GM12878 (cell line): Measurements from ENCODE around the gene ITPRIPL2. TPM values are rescaled to one million over a fixed set of nuclear protein-coding genes. Genes with fewer than 3 reads are reported as not detected.

ENCODE experiments used
- ATAC-seq: fragments of 200-7000 bp; cut with Tn5 transposase; 3 replicates; pipeline ENCODE4 v1.9.1; 2020; ENCODE audit warnings: mild to moderate bottlenecking, moderate library complexity
- BruUV-seq: library from RNA; stranded (reverse); fragments of 400-500 nt; replicated peaks from 2 replicates; lab custom pipeline; 2021; lab: Mats Ljungman, UMichigan
- CTCF ChIA-PET: fragments of 300-600 bp; sonication (Branson Sonifier 250); formaldehyde crosslinking; extraction: SDS; loops from one replicate; lab custom pipeline; 2021; ENCODE audit warnings: inconsistent platforms; lab: Yijun Ruan, JAX
- POLR2A ChIA-PET: fragments of 350-600 bp; formaldehyde crosslinking; extraction: SDS; loops from one replicate; lab custom pipeline; 2021; ENCODE audit warnings: inconsistent platforms; lab: Charles Lee
- RAD21 ChIA-PET: fragments of 300-600 bp; sonication (Branson Sonifier 250); formaldehyde crosslinking; loops from one replicate; lab custom pipeline; 2023; ENCODE audit warnings: antibody characterized with exemption; ENCODE audit not compliant: unreplicated experiment; lab: Charles Lee
- SMC1A ChIA-PET: fragments of 300-600 bp; sonication (Branson Sonifier 250); formaldehyde crosslinking; loops from one replicate; lab custom pipeline; 2023; ENCODE audit not compliant: unreplicated experiment, uncharacterized antibody; lab: Charles Lee
- DNase-seq: peaks from one replicate; pipeline ENCODE4 v3.0.0-alpha.2; 2011; ENCODE audit warnings: low read depth, low spot score
- FAIRE-seq: peaks from 3 replicates; lab custom pipeline; 2011; peaks lifted over from hg19 to GRCh38; lab: Jason Lieb, UNC
- H2AFZ ChIP-seq: 2 replicates; pipeline ENCODE4 v1.6.0; 2011; ENCODE audit warnings: low read depth, low read length, control low read depth; ENCODE audit not compliant: control insufficient read depth
- H3K27ac ChIP-seq: 2 replicates; pipeline ENCODE4 v1.5.1; 2011; ENCODE audit warnings: control low read depth; ENCODE audit not compliant: control insufficient read depth, insufficient read depth
- H3K27me3 ChIP-seq, 2 experiments: replicated peaks in 1 of 2; 2 replicates each; pipeline versions ENCODE4 v1.6.0 to v1.6.1; 2011; ENCODE audit warnings: low read length in 1 of 2; ENCODE audit not compliant: control insufficient read depth in 2 of 2, insufficient read depth in 2 of 2
- H3K36me3 ChIP-seq, 2 experiments: 2 replicates each; pipeline ENCODE4 v1.5.1; 2011; ENCODE audit warnings: low read length in 1 of 2; ENCODE audit not compliant: control insufficient read depth in 2 of 2, insufficient read depth in 2 of 2
- H3K4me1 ChIP-seq: 2 replicates; pipeline ENCODE4 v1.6.1; 2011; ENCODE audit warnings: mild to moderate bottlenecking, low read length, moderate library complexity, mixed read lengths; ENCODE audit not compliant: control insufficient read depth, insufficient read depth
- H3K4me2 ChIP-seq: 2 replicates; pipeline ENCODE4 v1.6.0; 2011; ENCODE audit warnings: control low read depth; ENCODE audit not compliant: control insufficient read depth, insufficient read depth
- H3K4me3 ChIP-seq: fragments of 200-600 bp; sonication (generic); 2 replicates; pipeline ENCODE4 v1.5.1; 2016
- H3K79me2 ChIP-seq: 2 replicates; pipeline ENCODE4 v1.6.0; 2011; ENCODE audit warnings: low read length; ENCODE audit not compliant: control insufficient read depth, insufficient read depth
- H3K9ac ChIP-seq: 2 replicates; pipeline ENCODE4 v1.8.0; 2011; ENCODE audit warnings: low read length, control low read depth, mixed read lengths; ENCODE audit not compliant: control insufficient read depth, insufficient read depth
- H3K9me3 ChIP-seq: replicated peaks from 3 replicates; pipeline ENCODE4 v1.5.1; 2011; ENCODE audit warnings: mild to moderate bottlenecking, low read length; ENCODE audit not compliant: control insufficient read depth, insufficient read depth
- H4K20me1 ChIP-seq: 2 replicates; pipeline ENCODE4 v1.6.0; 2011; ENCODE audit not compliant: control insufficient read depth, insufficient read depth
- BRCA1 ChIP-seq: IDR thresholded peaks from 2 replicates; pipeline ENCODE4 v1.6.1; 2011; ENCODE audit warnings: low read depth, low read length, improper control_type of control experiment
- EP300 ChIP-seq, 2 experiments: fragments of 150-350 bp in 1 of 2; IDR thresholded peaks; 2 replicates each; pipeline ENCODE4 v1.6.1; 2011 to 2012; ENCODE audit warnings: low read depth in 2 of 2, low read length in 2 of 2, borderline replicate concordance in 1 of 2, improper control_type of control experiment in 1 of 2, inconsistent platforms in 1 of 2; ENCODE audit not compliant: control insufficient read depth in 1 of 2
- FOXK2 ChIP-seq: fragments of 450-650 bp; IDR thresholded peaks from 2 replicates; pipeline ENCODE4 v1.6.1; 2017; ENCODE audit warnings: mild to moderate bottlenecking, moderate library complexity
- HDGF ChIP-seq: fragments of 450-650 bp; IDR thresholded peaks from 2 replicates; pipeline ENCODE4 v1.6.1; 2016; ENCODE audit warnings: antibody characterized with exemption
- YBX1 ChIP-seq: fragments of 450-650 bp; IDR thresholded peaks from 2 replicates; pipeline ENCODE4 v1.6.1; 2016; ENCODE audit warnings: antibody characterized with exemption
- ZBTB11 ChIP-seq: fragments of 450-650 bp; formaldehyde crosslinking; IDR thresholded peaks from 2 replicates; pipeline ENCODE4 v1.5.0; 2022; ENCODE audit warnings: mild to moderate bottlenecking, missing genetic modification characterization
- WGBS: methylation state at CpG from one replicate; pipeline ENCODE4 v1.1.6; 2016; ENCODE audit warnings: low lambda C conversion rate; ENCODE audit not compliant: insufficient replicate concordance, insufficient coverage; ENCODE audit errors: missing lambda C conversion rate; 5-methylcytosine and 5-hydroxymethylcytosine counted together
- in situ Hi-C: fragments of 300-500 bp; cut with MboI; formaldehyde crosslinking; loops from 9 replicates; pipeline ENCODE4 v1.14.3; 2018; ENCODE audit warnings: mixed read lengths
- intact Hi-C: fragments of 100-400 bp; cut with micrococcal nuclease; formaldehyde crosslinking; loops from one replicate; pipeline ENCODE4 v1.14.2; 2022; ENCODE audit not compliant: unreplicated experiment
- polyA plus RNA-seq, 11 experiments: library from polyadenylated mRNA; depleted of rRNA in 4 of 11; unstranded in 6 of 11; stranded (reverse) in 5 of 11; fragments of >200 nt; fragmentation: Nextera tagmentation in 4 of 11; fragmentation: Illumina TruSeq in 1 of 11; extraction: Ambion mirVana in 4 of 11; extraction: Trizol in 1 of 11; gene quantifications; 1 replicate in 1 of 11; 2 replicates in 10 of 11; pipeline versions ENCODE4 v1.2.1 to v1.2.3, GENCODE V29; 2011 to 2016; ENCODE audit warnings: inconsistent platforms in 2 of 11, missing spikeins in 2 of 11, low read depth in 1 of 11
- total RNA-seq, 4 experiments: library from RNA; depleted of rRNA in 3 of 4; stranded (reverse); fragments of >200 nt in 3 of 4; fragmentation: Illumina TruSeq in 1 of 4; extraction: Trizol in 1 of 4; gene quantifications; 2 replicates each; pipeline versions ENCODE4 v1.2.1 to v1.2.3, GENCODE V29; 2013 to 2021
- TF ChIP-seq, protein P1 (sequence below): fragments of 450-650 bp; IDR thresholded peaks from 2 replicates; pipeline ENCODE4 v1.6.1; 2017; ENCODE audit warnings: mild to moderate bottlenecking, low read depth, inconsistent platforms; ENCODE audit not compliant: poor library complexity, severe bottlenecking
- TF ChIP-seq, protein P2 (sequence below): fragments of 450-650 bp; IDR thresholded peaks from 2 replicates; pipeline ENCODE4 v1.6.1; 2017; ENCODE audit warnings: borderline replicate concordance

The ITPRIPL2 gene
- total and polyA plus RNA-seq, 10 of the 15 experiments (the other 5 are each of a cell fraction or from before 2014, with no cell fraction given): 0.48 to 14.3 (median 3.5) TPM

- TF ChIP-seq, protein P1, sequence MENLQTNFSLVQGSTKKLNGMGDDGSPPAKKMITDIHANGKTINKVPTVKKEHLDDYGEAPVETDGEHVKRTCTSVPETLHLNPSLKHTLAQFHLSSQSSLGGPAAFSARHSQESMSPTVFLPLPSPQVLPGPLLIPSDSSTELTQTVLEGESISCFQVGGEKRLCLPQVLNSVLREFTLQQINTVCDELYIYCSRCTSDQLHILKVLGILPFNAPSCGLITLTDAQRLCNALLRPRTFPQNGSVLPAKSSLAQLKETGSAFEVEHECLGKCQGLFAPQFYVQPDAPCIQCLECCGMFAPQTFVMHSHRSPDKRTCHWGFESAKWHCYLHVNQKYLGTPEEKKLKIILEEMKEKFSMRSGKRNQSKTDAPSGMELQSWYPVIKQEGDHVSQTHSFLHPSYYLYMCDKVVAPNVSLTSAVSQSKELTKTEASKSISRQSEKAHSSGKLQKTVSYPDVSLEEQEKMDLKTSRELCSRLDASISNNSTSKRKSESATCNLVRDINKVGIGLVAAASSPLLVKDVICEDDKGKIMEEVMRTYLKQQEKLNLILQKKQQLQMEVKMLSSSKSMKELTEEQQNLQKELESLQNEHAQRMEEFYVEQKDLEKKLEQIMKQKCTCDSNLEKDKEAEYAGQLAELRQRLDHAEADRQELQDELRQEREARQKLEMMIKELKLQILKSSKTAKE: no peak
- no peak for TF ChIP-seq HDGF
- TF ChIP-seq, protein P2, sequence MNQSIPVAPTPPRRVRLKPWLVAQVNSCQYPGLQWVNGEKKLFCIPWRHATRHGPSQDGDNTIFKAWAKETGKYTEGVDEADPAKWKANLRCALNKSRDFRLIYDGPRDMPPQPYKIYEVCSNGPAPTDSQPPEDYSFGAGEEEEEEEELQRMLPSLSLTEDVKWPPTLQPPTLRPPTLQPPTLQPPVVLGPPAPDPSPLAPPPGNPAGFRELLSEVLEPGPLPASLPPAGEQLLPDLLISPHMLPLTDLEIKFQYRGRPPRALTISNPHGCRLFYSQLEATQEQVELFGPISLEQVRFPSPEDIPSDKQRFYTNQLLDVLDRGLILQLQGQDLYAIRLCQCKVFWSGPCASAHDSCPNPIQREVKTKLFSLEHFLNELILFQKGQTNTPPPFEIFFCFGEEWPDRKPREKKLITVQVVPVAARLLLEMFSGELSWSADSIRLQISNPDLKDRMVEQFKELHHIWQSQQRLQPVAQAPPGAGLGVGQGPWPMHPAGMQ: no peak
Measured at GRCh38 chr16:19073863-19074262, 39.9 kb upstream of the ITPRIPL2 start (continued).

GRCh38 chr16:19075511-19075910 lies 38.3 kb upstream of the ITPRIPL2 start:
- Histone ChIP-seq H3K36me3 (no peaks in the 10 kb centered on the region; a peak in 2 of 4 replicates), H2AFZ (no peak overlapping the region), H3K4me1 (no peaks in the 10 kb centered on the region), H3K9ac (no peak overlapping the region), H3K4me2 (no peak overlapping the region), H4K20me1 (no peaks in the 10 kb centered on the region), H3K27ac (no peak overlapping the region), H3K4me3 (no peak overlapping the region), H3K9me3 (no peaks in the 10 kb centered on the region), H3K79me2 (no peaks in the 10 kb centered on the region), H3K27me3 (no peaks in the 10 kb centered on the region)
- SMC1A ChIA-PET: no interaction called here
- DNase-seq (no peak), FAIRE-seq (no peak), ATAC-seq (no peak)
- no TSS peak for BruUV-seq
- RAD21 ChIA-PET: no interaction called here
- CTCF ChIA-PET: no interaction called here
- TF ChIP-seq BRCA1: no peak
- TF ChIP-seq ZBTB11: no peak
- TF ChIP-seq YBX1: no peak
- no peak for TF ChIP-seq FOXK2
- no peak for TF ChIP-seq EP300 (IDR thresholded peaks at IDR 0.05; ENCODE audit: borderline replicate concordance in 1 of 2, control insufficient read depth in 1 of 2, low read depth in 2 of 2, low read length in 2 of 2)
- intact Hi-C loops (no loop called here), in situ Hi-C loops (no loop called here)
- POLR2A ChIA-PET: no interaction called here
- WGBS: 96% methylated on average over 12 of the region's 12 CpGs
